T follicular helper cell (primary cell): ENCODE data around the gene DSE.

Experiments used
- DNase-seq: peaks from one replicate; pipeline ENCODE4 v3.0.0-alpha.2; 2020; ENCODE audit warnings: low read depth

DSE gene

DNA sequence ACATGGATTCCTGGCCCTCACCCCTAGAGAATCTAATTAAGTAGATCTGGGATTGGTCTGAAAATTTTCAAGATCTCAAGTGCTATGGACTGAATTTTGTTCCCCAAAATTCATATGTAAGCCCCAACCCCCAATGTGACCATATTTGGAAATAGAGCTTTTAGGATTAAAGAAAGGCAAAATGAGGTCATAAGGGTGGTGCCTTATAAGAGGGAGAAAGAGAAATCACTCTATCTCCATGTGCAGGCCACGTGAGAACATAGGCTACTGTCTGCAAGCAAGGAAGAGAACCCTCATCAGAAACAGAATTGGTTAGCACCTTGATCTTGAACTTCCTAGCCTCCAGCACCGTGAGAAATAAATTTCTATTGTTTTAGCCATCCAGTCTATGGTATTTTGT, 8.5 kb upstream of the DSE start:
- DNase-seq = no peak

DNA sequence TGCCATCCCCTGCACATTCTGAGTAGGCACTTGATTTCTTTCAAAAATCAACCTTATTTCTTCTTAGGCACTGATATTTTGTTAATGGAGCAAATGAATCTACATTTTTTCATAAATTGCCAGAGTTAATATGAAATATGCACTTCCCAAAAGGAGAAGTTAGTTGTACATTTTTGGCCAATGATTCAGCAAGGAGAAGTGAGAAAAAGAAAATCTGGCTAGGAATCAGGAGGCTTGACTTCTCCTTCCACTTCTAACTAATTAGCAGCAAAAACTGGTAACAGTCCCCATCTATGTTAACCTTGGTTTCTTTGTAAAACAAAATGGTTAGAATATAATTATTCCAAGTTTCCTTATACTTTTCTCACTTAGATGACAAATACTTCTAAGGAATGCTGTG, 7.0 kb upstream of the DSE start:
- DNase-seq = no peak

DNA sequence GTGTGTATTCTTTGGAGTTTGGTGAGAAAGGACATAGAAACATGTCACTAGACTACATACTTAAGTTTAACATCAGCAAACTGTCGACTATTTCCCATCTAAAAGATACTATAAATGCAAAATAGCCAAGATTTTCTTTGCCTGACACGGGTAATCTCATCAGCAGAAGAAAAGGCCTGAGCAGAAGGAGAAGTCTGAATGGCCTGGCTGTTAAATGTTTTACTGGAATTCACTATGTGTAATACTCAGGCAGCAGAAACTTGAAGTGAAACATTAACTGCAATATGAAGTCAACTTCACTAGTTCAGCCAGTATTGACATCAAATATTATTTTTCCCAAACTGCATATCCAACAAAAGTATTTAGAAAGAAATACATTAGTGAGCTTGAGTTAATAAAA, 6.4 kb upstream of the DSE start:
- no peak for DNase-seq

- no peak for DNase-seq
Observed at GRCh38 chr6:116365743-116366142, 5.0 kb upstream of the DSE start.

DNA sequence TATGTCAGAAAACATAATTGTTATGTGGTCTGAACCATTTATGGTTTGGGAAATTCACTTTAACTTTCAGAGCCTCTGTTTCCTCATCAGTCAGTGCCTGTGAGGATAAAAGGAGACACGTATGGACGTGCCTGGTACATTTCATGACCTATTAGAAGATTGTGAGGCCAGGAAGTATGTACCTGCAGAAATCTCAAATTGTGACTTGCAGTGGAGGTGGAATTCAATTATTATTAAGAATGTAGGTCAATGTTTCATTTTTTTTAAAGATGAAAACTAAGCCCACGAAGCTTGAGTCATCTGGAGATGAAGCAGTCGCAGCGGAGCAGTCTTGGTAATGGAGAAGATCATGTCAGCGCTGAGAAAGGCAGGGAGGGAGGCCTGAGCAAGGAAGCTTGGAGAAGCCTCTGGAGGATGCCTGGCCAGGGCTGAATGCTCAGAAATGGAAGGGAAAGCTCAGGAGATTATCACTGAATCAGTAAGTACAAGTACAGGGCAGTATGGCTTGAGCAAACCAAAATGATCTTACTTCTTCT, 3.9 kb upstream of the DSE start:
- no peak for DNase-seq

GRCh38 chr6:116369540-116369939, 1.2 kb upstream of the DSE start:
- DNase-seq = no peak

GRCh38 chr6:116369964-116370759, 585 bp upstream of the DSE start:
- no peak for DNase-seq

GRCh38 chr6:116371120-116371917, 572 bp downstream of the DSE start:
- DNase-seq = no peak

GRCh38 chr6:116371918-116372209, 1.1 kb downstream of the DSE start:
- DNase-seq = no peak

GRCh38 chr6:116373300-116373699, 2.6 kb downstream of the DSE start:
- no peak for DNase-seq

- DNase-seq = no peak
Observed at GRCh38 chr6:116373940-116374339, 3.2 kb downstream of the DSE start.

GRCh38 chr6:116374586-116374985, 3.8 kb downstream of the DSE start:
- no peak for DNase-seq

DNA sequence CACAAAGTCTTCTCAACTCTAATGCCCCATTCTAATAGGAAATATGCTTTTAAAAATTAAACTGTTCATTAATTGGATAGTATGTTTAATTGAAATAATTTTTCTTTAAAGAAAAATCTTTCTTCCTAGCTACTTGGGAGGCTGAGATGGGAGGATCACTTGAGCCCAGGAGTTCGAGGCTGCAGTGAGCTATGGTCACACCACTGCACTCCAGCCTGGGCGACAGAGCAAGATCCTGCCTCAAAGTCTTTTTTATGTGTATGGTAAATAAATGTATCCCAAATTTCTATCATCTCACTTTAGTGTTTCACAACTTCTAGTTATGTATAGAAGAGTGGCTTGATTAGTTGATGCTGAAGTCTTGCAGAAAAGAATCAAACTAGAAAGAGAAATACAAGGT, 4.5 kb downstream of the DSE start:
- no peak for DNase-seq

GRCh38 chr6:116376149-116376548, 5.4 kb downstream of the DSE start:
- no peak for DNase-seq

DNA sequence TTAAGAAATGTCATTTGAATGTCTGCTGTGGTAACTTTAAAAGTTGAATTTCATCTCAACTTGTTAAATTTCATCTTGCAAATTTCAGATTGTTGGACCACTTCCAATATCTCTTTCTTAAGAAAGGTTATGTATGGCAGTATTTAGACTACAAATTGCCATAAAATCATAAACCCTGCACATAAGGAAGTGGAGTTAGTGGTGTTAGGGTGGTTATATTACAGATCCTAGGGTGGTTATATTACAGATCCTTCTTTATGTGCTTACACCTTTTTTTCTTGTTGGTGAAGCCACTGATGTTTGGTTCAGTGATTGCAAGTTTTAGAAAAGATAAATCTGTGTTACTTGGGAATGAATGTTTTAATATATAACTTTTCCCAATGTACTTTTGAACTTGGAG, 9.0 kb downstream of the DSE start:
- no peak for DNase-seq

GRCh38 chr6:116380346-116380745, 9.6 kb downstream of the DSE start:
- no peak for DNase-seq

- DNase-seq = no peak
Observed at GRCh38 chr6:116381000-116381399, 10.3 kb downstream of the DSE start.

DNA sequence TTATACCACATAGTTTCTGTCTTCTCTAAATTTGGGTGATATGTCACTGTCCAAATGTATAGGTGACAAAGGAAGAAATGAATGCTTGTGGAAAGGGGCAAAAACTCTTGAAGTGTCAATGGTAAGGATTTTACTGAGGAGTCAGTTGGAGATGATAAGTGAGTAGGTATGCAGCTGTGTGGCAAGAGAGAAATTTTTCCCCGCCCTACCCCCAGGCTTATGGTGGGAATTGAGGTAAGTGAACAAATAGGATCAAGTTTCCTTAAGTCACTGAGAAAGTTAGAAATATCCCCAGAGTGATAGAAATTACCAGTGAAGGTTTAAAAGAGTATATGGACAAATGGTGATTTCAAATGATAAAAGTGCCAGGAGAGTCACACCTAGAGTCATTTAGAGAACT, 11.8 kb downstream of the DSE start:
- no peak for DNase-seq

- DNase-seq = no peak
Observed at GRCh38 chr6:116384727-116385458, 14.1 kb downstream of the DSE start.

DNA sequence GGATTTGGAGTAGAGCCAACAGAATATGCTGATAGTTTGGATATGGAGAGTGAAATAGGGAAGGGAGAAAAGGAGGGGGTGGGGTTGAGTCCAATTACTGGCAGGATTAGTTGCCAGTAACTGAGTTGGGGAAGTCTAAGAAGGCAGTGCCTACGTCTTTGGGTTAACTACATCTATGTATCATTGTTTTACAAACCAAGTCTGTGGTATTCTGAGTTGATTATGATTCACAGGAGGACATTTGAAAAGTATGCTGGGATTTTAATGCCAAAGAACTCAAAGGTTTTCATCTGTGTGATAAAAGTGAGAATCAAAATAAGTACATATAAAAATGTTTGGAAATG, 14.7 kb downstream of the DSE start:
- no peak for DNase-seq

DNA sequence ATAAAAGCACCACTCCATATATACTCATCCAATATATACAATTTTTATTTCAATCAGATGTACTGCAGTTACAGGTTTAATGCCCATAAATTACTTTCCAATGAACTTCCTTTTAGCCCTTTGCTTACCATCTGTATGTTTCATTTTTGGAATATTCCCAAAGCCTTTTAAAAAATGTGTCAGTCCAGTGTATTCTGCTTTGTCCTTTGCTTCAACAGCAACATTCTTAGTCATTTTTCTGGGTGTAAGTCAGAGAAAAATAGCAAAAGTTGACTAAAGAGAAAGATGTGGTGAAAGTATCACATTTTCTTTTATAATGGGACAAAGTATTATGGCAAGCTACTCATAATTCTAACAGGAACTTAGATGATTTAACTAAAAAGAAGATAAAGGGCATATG, 15.2 kb downstream of the DSE start:
- no peak for DNase-seq

- no peak for DNase-seq
Observed at GRCh38 chr6:116386581-116387299, 16.0 kb downstream of the DSE start.
